ENCODE measurements around the gene ISYNA1. TPM values are rescaled to one million over a fixed set of nuclear protein-coding genes. Genes with fewer than 3 reads are reported as not detected.

The ISYNA1 gene
- total RNA-seq, 1 donor from 2014 or later = 6.3 TPM

GRCh38 chr19:18441804-18442788 is 4.2 kb upstream of the ISYNA1 start:
- Mint-ChIP-seq H3K27ac (peak overlapping the region; percentile 14), H3K36me3 (ENCODE audit: low read depth) (peaks cover 33% of the 10 kb centered on the region), H3K4me1 (peaks cover 18% of the 10 kb centered on the region), H3K9me3 (no peaks in the 10 kb centered on the region), H3K4me3 (no peak overlapping the region), H3K27me3 (no peaks in the 10 kb centered on the region)
- intact Hi-C loops (cut with micrococcal nuclease) = no loop called here
- TF ChIP-seq CTCF (IDR thresholded peaks at IDR 0.05) = no peak
- DNase-seq (no peak), ATAC-seq (ENCODE audit: low read depth) (no peak)
- ChIA-PET CTCF (no interaction called here), POLR2A (no interaction called here)

- Mint-ChIP-seq H3K4me1 (peaks cover 26% of the 10 kb centered on the region), H3K36me3 (ENCODE audit: low read depth) (peaks cover 24% of the 10 kb centered on the region), H3K27me3 (no peaks in the 10 kb centered on the region), H3K9me3 (no peaks in the 10 kb centered on the region), H3K27ac (no peak overlapping the region), H3K4me3 (no peak overlapping the region)
- intact Hi-C loops (cut with micrococcal nuclease) = no loop called here
- POLR2A ChIA-PET = interaction anchor here (0.6 to 1.3 kb wide), 3 partner anchors 10 to 162 kb away, joined by 3 read pairs; no protein-coding TSS in a partner anchor
- DNase-seq (no peak), ATAC-seq (ENCODE audit: low read depth) (no peak)
- no peak for TF ChIP-seq CTCF (IDR thresholded peaks at IDR 0.05)
- CTCF ChIA-PET = no interaction called here
Observed at GRCh38 chr19:18440936-18441803, 3.2 kb upstream of the ISYNA1 start.

- no peak for TF ChIP-seq CTCF (IDR thresholded peaks at IDR 0.05)
- no peaks in the 10 kb centered on the region for H3K27me3 Mint-ChIP-seq
- CTCF ChIA-PET = no interaction called here
- no peak for DNase-seq
- ATAC-seq (ENCODE audit: low read depth) = no peak
- H3K4me3 Mint-ChIP-seq = no peak overlapping the region
- intact Hi-C loops (cut with micrococcal nuclease) = no loop called here
- POLR2A ChIA-PET = interaction anchor here (0.6 to 1.3 kb wide), 5 partner anchors 11 to 441 kb away, joined by 3 to 4 read pairs (median 3); partner anchors contain the start of gene SSBP4
- H3K4me1 Mint-ChIP-seq = peaks cover 30% of the 10 kb centered on the region
- no peak overlapping the region for H3K27ac Mint-ChIP-seq
- H3K9me3 Mint-ChIP-seq = no peaks in the 10 kb centered on the region
- peaks cover 20% of the 10 kb centered on the region for H3K36me3 Mint-ChIP-seq (ENCODE audit: low read depth)
Observed at GRCh38 chr19:18440415-18440877, 2.5 kb upstream of the ISYNA1 start.

- CTCF ChIA-PET = no interaction called here
- peak overlapping the region; percentile 46 for H3K27ac Mint-ChIP-seq
- peaks cover 30% of the 10 kb centered on the region for H3K4me1 Mint-ChIP-seq
- peaks cover 17% of the 10 kb centered on the region for H3K36me3 Mint-ChIP-seq (ENCODE audit: low read depth)
- H3K4me3 Mint-ChIP-seq = no peak overlapping the region
- POLR2A ChIA-PET = interaction anchor here (0.6 to 1.3 kb wide), 4 partner anchors 9 to 441 kb away, joined by 3 to 4 read pairs (median 4); partner anchors contain the start of gene SSBP4
- DNase-seq (no peak), ATAC-seq (ENCODE audit: low read depth) (no peak)
- intact Hi-C loops (cut with micrococcal nuclease) = loop anchor here (5.0 kb wide), 1 partner anchor 392 kb away; the partner anchor contains the start of gene UPF1
- TF ChIP-seq CTCF (IDR thresholded peaks at IDR 0.05) = no peak
- H3K9me3 Mint-ChIP-seq = no peaks in the 10 kb centered on the region
- no peaks in the 10 kb centered on the region for H3K27me3 Mint-ChIP-seq
Observed at GRCh38 chr19:18439910-18440237, 1.9 kb upstream of the ISYNA1 start.

Measured in activated B cell treated with CpG ODN at 0.5 μM for 24 hours (primary cell).